ENCODE data around the gene INPP5A.

- TF ChIP-seq ZNF274 (IDR thresholded peaks at IDR 0.05; ENCODE audit: low read depth, low read length) (no peak), YY1 (IDR thresholded peaks at IDR 0.05; ENCODE audit: insufficient read depth, insufficient read length) (no peak), SUZ12 (IDR thresholded peaks at IDR 0.05; ENCODE audit: extremely low read depth, insufficient read depth, insufficient read length) (no peak)
These were observed 37.3 kb downstream of the INPP5A start for GRCh38 chr10:132574783-132575319.
